Duodenal mucosa (tissue), 2 donors: ENCODE results near the gene USP9X.
"Not testable (repeated sequence)": the region's sequence is repeated elsewhere in the genome, so short reads cannot be mapped to it uniquely, and the experiment has no call there.

ENCODE experiments used
- H3K27ac ChIP-seq: one replicate; pipeline ENCODE4 v1.7.0; 2013; ENCODE audit warnings: low read depth, low read length
- H3K27me3 ChIP-seq, 2 donors: one replicate each; pipeline ENCODE4 v1.7.0; 2013; ENCODE audit warnings: low read length in 2 of 2, control low read depth in 1 of 2; ENCODE audit not compliant: insufficient read depth in 2 of 2, control insufficient read depth in 1 of 2
- H3K36me3 ChIP-seq, 2 donors: one replicate each; pipeline ENCODE4 v1.7.0; 2013; ENCODE audit warnings: low read length in 2 of 2, control low read depth in 1 of 2; ENCODE audit not compliant: insufficient read depth in 2 of 2, control insufficient read depth in 1 of 2
- H3K4me1 ChIP-seq, 2 donors: one replicate each; pipeline ENCODE4 v1.7.0; 2013; ENCODE audit warnings: low read length in 2 of 2, control low read depth in 1 of 2; ENCODE audit not compliant: insufficient read depth in 2 of 2, control insufficient read depth in 1 of 2
- H3K4me3 ChIP-seq, 2 donors: one replicate each; pipeline ENCODE4 v1.7.0; 2013; ENCODE audit warnings: low read length in 2 of 2, low read depth in 1 of 2
- H3K9ac ChIP-seq, 2 donors: one replicate each; pipeline ENCODE4 v1.7.0; 2013; ENCODE audit warnings: low read length in 2 of 2, low read depth in 1 of 2
- H3K9me3 ChIP-seq, 2 donors: one replicate each; pipeline ENCODE4 v1.7.0; 2013; ENCODE audit warnings: low read length in 2 of 2, control low read depth in 1 of 2; ENCODE audit not compliant: control insufficient read depth in 1 of 2

The USP9X gene

GRCh38 chrX:41142130-41142910, 57.1 kb downstream of the USP9X start:
- H3K9me3 ChIP-seq, result no peaks in the 10 kb centered on the region
- peaks cover 12 to 19% of the 10 kb centered on the region in 2 donors for H3K36me3 ChIP-seq
- H3K27me3 ChIP-seq, result no peaks in the 10 kb centered on the region
- no peak overlapping the region for H3K27ac ChIP-seq
- no peak overlapping the region for H3K4me3 ChIP-seq
- no peak overlapping the region for H3K9ac ChIP-seq
- no peaks in the 10 kb centered on the region for H3K4me1 ChIP-seq

- Histone ChIP-seq H3K27ac (no peak overlapping the region), H3K9ac (no peak overlapping the region), H3K4me1 (no peaks in the 10 kb centered on the region), H3K9me3 (no peaks in the 10 kb centered on the region), H3K4me3 (no peak overlapping the region), H3K27me3 (no peaks in the 10 kb centered on the region), H3K36me3 (peaks cover 23 to 35% of the 10 kb centered on the region in 2 donors)
Measured at GRCh38 chrX:41144873-41145272, 59.6 kb downstream of the USP9X start.

DNA sequence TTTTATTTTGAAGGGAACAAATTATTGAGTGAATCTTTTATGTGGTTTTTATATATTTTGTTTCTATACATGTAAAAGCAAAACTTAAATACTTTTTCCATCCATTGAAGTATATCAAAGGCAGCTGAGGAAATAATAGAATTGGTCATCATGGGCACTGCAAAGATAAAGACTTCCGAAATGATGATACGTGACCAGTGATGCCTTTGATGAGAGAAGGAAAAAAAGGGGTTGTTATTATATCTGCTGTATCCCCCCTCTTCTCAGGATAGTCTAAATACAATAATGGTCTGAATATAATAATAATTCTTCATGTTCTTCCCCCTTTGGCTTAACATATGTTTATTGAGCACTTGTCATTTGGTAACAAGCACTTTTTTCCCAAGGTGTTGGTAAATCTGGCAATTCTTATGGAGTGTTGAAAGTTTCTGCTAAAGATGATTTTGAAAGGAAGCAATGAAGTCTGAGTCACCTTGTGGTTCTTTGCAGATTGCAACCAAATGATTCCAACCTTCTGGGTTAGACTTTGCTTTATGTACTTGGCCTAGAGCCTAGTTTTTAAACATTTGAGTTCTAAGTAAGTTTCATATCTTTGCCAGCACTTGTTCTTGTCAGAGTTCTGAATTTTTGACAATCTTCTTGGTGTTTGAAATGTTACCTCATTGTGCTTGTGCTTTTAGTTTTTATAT, 60.8 kb downstream of the USP9X start:
- Histone ChIP-seq H3K27me3 (no peaks in the 10 kb centered on the region), H3K4me3 (no peak overlapping the region), H3K9ac (no peak overlapping the region), H3K4me1 (no peaks in the 10 kb centered on the region), H3K27ac (no peak overlapping the region), H3K36me3 (peaks cover 23 to 35% of the 10 kb centered on the region in 2 donors), H3K9me3 (no peaks in the 10 kb centered on the region)

DNA sequence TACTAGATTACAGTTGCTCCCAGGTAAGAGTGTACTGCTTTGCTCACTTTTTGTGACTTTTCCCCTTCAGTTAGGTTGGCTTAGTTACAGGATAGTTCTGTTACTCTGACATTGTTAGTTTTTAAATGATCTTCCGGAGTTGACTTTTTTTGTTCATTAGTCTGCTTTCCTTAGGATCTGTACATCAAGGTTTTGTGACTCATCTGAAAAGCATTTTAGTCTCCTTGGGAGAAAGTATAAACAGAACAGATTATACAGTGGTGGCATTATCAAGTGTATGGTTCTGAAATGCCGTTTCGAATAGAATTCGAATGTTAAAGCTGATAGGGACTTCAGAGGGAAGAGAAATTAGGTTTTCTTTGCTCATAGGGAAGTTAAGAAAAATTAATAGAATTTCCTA, 63.3 kb downstream of the USP9X start:
- Histone ChIP-seq H3K36me3 (peaks cover 24 to 37% of the 10 kb centered on the region in 2 donors), H3K9me3 (no peaks in the 10 kb centered on the region), H3K4me3 (no peak overlapping the region), H3K27me3 (no peaks in the 10 kb centered on the region), H3K27ac (no peak overlapping the region), H3K9ac (no peak overlapping the region), H3K4me1 (no peaks in the 10 kb centered on the region)

GRCh38 chrX:41150043-41150442, 64.8 kb downstream of the USP9X start:
- Histone ChIP-seq H3K9me3 (no peaks in the 10 kb centered on the region), H3K4me1 (no peaks in the 10 kb centered on the region), H3K27me3 (no peaks in the 10 kb centered on the region), H3K27ac (no peak overlapping the region), H3K36me3 (peaks cover 20 to 33% of the 10 kb centered on the region in 2 donors), H3K9ac (no peak overlapping the region), H3K4me3 (no peak overlapping the region)

DNA sequence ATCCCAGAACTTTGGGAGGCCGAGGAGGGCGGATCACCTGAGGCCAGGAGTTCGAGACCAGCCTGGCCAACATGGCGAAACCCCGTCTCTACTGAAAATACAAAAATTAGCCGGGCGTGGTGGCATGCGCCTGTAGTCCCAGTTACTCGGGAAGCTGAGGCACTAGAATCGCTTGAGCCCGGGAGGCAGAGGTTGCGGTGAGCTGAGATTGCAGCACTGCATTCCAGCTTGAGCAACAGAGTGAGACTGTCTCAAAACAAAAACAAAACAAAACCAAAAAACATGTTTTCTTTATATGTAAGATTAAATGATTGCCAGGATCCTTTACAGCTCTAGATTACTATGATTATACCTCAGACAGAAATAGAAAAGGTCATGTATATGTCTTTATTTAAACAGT, 66.5 kb downstream of the USP9X start:
- not testable (repeated sequence) for H3K27ac ChIP-seq, H3K27me3 ChIP-seq, H3K4me1 ChIP-seq, H3K4me3 ChIP-seq, H3K9ac ChIP-seq, H3K9me3 ChIP-seq
- H3K36me3 ChIP-seq, result peaks cover 26 to 44% of the 10 kb centered on the region in 2 donors

DNA sequence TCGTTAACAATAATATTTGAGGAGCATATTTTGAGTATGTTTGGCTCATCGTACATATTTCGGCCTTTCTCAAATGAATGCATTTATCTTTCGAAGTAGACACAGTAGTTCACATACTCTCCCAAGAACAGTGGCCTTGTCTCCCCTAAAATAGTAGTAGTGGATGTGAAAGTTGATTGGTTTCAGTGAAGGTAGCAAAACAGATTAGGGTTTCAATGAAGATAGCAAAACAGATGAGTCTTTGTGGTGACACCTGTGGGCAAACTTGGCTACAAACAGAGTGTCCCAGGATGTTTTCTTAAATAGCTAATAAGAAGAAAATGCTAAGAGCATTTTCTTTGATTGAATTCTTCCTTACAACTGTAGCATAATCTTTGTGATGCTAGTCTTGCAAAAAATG, 67.0 kb downstream of the USP9X start:
- Histone ChIP-seq H3K9ac (no peak overlapping the region), H3K4me3 (no peak overlapping the region), H3K36me3 (peaks cover 28 to 48% of the 10 kb centered on the region in 2 donors), H3K4me1 (no peaks in the 10 kb centered on the region), H3K27me3 (no peaks in the 10 kb centered on the region), H3K27ac (no peak overlapping the region), H3K9me3 (no peaks in the 10 kb centered on the region)

GRCh38 chrX:41153448-41153847, 68.2 kb downstream of the USP9X start:
- Histone ChIP-seq H3K27me3 (no peaks in the 10 kb centered on the region), H3K4me1 (no peaks in the 10 kb centered on the region), H3K27ac (no peak overlapping the region), H3K4me3 (no peak overlapping the region), H3K9me3 (no peaks in the 10 kb centered on the region), H3K36me3 (peaks cover 25 to 44% of the 10 kb centered on the region in 2 donors), H3K9ac (no peak overlapping the region)

- Histone ChIP-seq H3K4me1 (no peaks in the 10 kb centered on the region), H3K9ac (no peak overlapping the region), H3K9me3 (no peaks in the 10 kb centered on the region), H3K27ac (no peak overlapping the region), H3K4me3 (no peak overlapping the region), H3K27me3 (no peaks in the 10 kb centered on the region), H3K36me3 (peaks cover 20 to 38% of the 10 kb centered on the region in 2 donors)
Measured at GRCh38 chrX:41153957-41154356, 68.7 kb downstream of the USP9X start.

DNA sequence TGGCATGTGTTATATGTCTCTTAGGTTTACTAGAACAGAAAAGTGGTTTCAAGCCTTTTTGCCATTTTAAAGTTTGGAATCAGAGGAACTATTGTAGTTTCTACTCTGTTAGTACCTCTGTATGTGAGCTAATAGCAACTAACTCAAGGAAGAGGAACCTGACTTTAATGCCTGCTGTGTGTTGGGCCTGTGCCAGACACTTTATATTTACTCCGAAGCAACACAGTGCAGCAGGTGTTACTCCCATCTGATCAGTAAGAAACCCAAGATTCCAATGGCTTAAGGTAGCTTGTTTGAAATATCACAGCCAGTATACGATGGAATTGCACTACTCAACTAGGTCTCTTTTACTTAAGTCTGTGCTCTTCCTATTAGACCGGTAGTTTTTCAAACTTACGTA, 79.2 kb downstream of the USP9X start:
- H3K9me3 ChIP-seq, result no peaks in the 10 kb centered on the region
- no peak overlapping the region for H3K4me3 ChIP-seq
- no peak overlapping the region for H3K9ac ChIP-seq
- H3K27me3 ChIP-seq, result no peaks in the 10 kb centered on the region
- H3K27ac ChIP-seq, result no peak overlapping the region
- no peaks in the 10 kb centered on the region for H3K4me1 ChIP-seq
- H3K36me3 ChIP-seq, result peaks cover 0 to 23% of the 10 kb centered on the region in 2 donors
